C4-2B (cell line): Measurements from ENCODE around the gene PINK1.

Experiments
- H3K27ac ChIP-seq: fragments of 450-650 bp; 2 replicates; pipeline ENCODE4 v1.5.1; 2017
- CTCF ChIP-seq: fragments of 450-650 bp; conservative IDR thresholded peaks from 2 replicates; pipeline ENCODE4 v1.5.1; 2017; ENCODE audit warnings: mild to moderate bottlenecking
- ZFX ChIP-seq: fragments of 450-650 bp; IDR thresholded peaks from 2 replicates; pipeline ENCODE4 v1.6.1; 2017

The PINK1 gene

GRCh38 chr1:20683614-20684013 lies 50.4 kb downstream of the PINK1 start:
- no peak overlapping the region for H3K27ac ChIP-seq

GRCh38 chr1:20684050-20684620 lies 50.9 kb downstream of the PINK1 start:
- H3K27ac ChIP-seq: no peak overlapping the region
- TF ChIP-seq CTCF: no peak
- TF ChIP-seq ZFX: no peak

More at GRCh38 chr1:20683614-20684013, 50.4 kb downstream of the PINK1 start:
- TF ChIP-seq CTCF (no peak), ZFX (no peak)

GRCh38 chr1:20684651-20685050 lies 51.4 kb downstream of the PINK1 start:
- H3K27ac ChIP-seq: no peak overlapping the region
- TF ChIP-seq ZFX (no peak), CTCF (no peak)

GRCh38 chr1:20685099-20685662 lies 51.9 kb downstream of the PINK1 start:
- TF ChIP-seq ZFX: no peak
- TF ChIP-seq CTCF: no peak
- H3K27ac ChIP-seq: no peak overlapping the region

DNA sequence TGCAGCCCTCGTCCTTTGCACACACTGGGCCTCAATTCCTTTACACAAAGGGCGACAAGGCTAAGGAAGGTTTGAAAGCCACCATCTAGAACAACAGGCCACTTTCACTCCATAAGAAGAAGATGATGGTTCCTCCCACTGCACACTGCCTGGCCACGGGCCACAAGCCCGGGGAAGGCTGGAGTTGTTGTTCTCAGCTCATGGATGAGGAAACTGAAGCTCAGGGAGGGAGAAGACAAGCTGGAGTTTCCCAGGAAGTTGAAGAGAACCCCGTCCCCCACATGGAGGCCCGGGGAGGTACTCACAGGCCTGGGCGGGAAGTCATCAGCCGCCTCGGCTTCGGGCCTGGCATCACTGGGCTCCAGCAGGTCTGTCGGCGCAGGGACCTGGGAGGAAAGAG lies 52.5 kb downstream of the PINK1 start:
- TF ChIP-seq ZFX (no peak), CTCF (no peak)
- no peak overlapping the region for H3K27ac ChIP-seq

- no peak overlapping the region for H3K27ac ChIP-seq
- TF ChIP-seq CTCF: no peak
- TF ChIP-seq ZFX: no peak
Measured at GRCh38 chr1:20686883-20687725, 53.8 kb downstream of the PINK1 start.

- TF ChIP-seq CTCF (no peak), ZFX (no peak)
Measured at GRCh38 chr1:20689645-20690056, 56.4 kb downstream of the PINK1 start.

More at GRCh38 chr1:20689645-20690056, 56.4 kb downstream of the PINK1 start:
- no peak overlapping the region for H3K27ac ChIP-seq
